ENCODE results near the gene XPR1. TPM values are rescaled to one million over a fixed set of nuclear protein-coding genes. Genes with fewer than 3 reads are reported as not detected.
A peak's percentile ranks its signal among the peaks of the same experiment; 100 is the strongest.

The XPR1 gene
- total RNA-seq, 1 donor from 2014 or later, result 21.4 TPM

DNA sequence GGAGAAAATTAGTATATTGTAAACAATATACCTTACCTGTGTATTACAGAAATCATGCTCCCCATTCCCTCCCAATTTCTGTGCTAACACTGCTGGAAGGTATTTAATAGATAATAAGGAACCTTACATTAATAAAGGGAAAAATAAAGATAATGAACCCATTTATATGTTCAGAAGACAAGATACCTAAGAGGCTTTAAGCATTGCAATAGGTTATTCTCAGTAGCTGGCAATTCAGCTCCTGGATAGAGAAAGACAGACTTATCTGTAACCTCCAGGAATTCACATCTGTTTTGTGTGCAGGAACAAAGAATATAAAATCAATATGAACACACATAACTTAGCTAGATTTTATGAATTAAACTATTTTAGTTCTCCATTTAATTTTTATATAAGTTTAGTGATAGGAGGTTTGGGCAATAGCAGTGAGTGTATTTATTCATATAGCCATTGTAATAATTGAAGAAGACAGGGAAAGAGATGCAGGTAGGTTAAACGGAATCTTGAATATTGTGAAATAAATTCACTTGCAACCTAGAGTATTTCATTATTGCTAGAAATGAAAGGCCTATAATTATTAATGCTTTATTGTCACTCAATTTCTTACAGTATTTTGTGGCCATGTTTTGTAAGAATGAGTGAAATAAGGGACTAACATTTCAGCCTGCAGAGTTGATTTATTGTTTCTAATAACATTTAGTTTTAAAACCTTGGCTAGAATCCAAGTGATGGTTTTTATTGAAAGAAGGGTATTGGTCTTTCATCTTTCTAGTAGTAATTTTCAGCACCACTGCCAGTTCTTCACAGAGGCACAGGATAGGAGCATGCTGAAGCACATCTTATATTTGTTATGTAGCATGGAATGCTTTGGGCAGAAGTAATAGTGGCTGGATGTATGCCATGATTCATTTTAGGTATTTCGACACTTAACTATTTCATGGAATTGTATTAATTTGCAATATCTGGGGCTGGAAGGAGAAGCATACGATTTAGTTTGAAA lies 1.5 kb downstream of the XPR1 start:
- TF ChIP-seq, protein P1, sequence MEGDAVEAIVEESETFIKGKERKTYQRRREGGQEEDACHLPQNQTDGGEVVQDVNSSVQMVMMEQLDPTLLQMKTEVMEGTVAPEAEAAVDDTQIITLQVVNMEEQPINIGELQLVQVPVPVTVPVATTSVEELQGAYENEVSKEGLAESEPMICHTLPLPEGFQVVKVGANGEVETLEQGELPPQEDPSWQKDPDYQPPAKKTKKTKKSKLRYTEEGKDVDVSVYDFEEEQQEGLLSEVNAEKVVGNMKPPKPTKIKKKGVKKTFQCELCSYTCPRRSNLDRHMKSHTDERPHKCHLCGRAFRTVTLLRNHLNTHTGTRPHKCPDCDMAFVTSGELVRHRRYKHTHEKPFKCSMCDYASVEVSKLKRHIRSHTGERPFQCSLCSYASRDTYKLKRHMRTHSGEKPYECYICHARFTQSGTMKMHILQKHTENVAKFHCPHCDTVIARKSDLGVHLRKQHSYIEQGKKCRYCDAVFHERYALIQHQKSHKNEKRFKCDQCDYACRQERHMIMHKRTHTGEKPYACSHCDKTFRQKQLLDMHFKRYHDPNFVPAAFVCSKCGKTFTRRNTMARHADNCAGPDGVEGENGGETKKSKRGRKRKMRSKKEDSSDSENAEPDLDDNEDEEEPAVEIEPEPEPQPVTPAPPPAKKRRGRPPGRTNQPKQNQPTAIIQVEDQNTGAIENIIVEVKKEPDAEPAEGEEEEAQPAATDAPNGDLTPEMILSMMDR (IDR thresholded peaks at IDR 0.05), result no peak
- Mint-ChIP-seq H3K27ac (ENCODE audit: unreplicated experiment) (no peak overlapping the region), H3K36me3 (ENCODE audit: unreplicated experiment) (no peaks in the 10 kb centered on the region), H3K27me3 (ENCODE audit: unreplicated experiment) (no peaks in the 10 kb centered on the region), H3K9me3 (ENCODE audit: unreplicated experiment) (no peaks in the 10 kb centered on the region), H3K4me1 (ENCODE audit: unreplicated experiment) (peaks cover 3% of the 10 kb centered on the region), H3K4me3 (ENCODE audit: unreplicated experiment) (no peak overlapping the region)
- DNase-seq (ENCODE audit: extremely low spot score, unreplicated experiment), result no peak

DNA sequence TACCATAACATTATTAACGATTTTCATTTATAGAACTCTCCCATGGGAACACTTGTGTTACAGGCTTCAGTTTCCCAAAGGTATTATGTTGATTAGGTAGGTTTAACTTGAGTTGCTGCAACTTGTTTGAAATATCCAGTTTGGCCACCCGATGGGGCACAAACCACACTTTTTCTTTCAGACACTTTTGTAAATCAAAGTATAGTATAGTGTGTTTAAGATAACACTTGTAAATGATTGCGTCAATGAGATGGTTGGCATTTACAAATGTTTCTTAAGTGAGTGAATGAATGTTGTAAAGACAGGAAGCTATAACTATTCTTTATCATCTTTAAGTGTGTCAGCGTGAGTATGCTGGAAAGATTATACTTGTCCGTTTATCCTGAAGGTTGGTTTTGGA lies 4.3 kb downstream of the XPR1 start:
- Mint-ChIP-seq H3K36me3 (ENCODE audit: unreplicated experiment) (no peaks in the 10 kb centered on the region), H3K27me3 (ENCODE audit: unreplicated experiment) (no peaks in the 10 kb centered on the region), H3K27ac (ENCODE audit: unreplicated experiment) (no peak overlapping the region), H3K4me1 (ENCODE audit: unreplicated experiment) (peaks cover 3% of the 10 kb centered on the region), H3K4me3 (ENCODE audit: unreplicated experiment) (no peak overlapping the region), H3K9me3 (ENCODE audit: unreplicated experiment) (no peaks in the 10 kb centered on the region)
- no peak for DNase-seq (ENCODE audit: extremely low spot score, unreplicated experiment)
- TF ChIP-seq, protein P1 (IDR thresholded peaks at IDR 0.05), result peak; percentile 36

DNA sequence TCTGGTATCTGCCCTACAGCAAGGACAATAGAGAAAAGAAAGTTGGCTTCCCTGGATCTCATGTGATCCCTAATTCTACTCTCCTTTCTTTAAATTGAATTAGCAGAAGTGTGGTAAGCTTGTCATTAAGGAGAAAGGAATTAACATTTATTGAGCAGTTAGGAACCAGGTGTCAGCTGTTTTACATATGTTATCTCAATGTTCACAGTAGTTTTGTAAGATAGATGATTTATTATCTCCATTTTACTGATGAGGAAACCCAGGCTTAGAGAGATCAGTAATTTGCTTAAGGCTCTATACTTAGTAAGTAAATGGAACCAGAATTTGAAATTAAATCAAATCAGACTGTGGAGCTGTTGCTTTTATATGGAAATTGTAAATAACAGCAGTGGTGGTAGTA lies 8.0 kb downstream of the XPR1 start:
- Mint-ChIP-seq H3K4me3 (ENCODE audit: unreplicated experiment) (no peak overlapping the region), H3K4me1 (ENCODE audit: unreplicated experiment) (peaks cover 8% of the 10 kb centered on the region), H3K27ac (ENCODE audit: unreplicated experiment) (no peak overlapping the region), H3K9me3 (ENCODE audit: unreplicated experiment) (no peaks in the 10 kb centered on the region), H3K27me3 (ENCODE audit: unreplicated experiment) (no peaks in the 10 kb centered on the region), H3K36me3 (ENCODE audit: unreplicated experiment) (no peaks in the 10 kb centered on the region)
- TF ChIP-seq, protein P1 (IDR thresholded peaks at IDR 0.05), result no peak
- DNase-seq (ENCODE audit: extremely low spot score, unreplicated experiment), result no peak

DNA sequence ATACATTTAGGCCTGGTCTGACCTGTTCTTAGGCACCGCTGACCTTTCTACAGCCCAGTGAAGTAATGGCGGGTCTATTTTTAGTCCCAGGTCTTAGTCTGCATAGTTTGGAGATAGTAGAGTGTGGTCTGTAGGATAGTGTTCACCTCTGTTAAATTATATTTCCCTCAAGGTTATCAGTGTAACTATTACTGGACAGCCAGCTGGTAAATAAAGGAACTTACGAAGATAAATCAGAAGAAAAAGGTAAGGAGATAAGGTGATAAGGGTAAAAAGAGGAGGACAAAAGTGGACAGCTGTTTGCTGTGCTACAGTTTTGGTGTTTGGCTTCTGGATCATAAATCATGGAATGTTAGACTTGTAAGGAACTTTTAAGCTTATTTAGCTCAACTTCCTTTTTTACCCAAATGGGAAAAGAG lies 8.7 kb downstream of the XPR1 start:
- H3K27ac Mint-ChIP-seq (ENCODE audit: unreplicated experiment), result no peak overlapping the region
- H3K4me1 Mint-ChIP-seq (ENCODE audit: unreplicated experiment), result peaks cover 8% of the 10 kb centered on the region
- no peaks in the 10 kb centered on the region for H3K27me3 Mint-ChIP-seq (ENCODE audit: unreplicated experiment)

DNA sequence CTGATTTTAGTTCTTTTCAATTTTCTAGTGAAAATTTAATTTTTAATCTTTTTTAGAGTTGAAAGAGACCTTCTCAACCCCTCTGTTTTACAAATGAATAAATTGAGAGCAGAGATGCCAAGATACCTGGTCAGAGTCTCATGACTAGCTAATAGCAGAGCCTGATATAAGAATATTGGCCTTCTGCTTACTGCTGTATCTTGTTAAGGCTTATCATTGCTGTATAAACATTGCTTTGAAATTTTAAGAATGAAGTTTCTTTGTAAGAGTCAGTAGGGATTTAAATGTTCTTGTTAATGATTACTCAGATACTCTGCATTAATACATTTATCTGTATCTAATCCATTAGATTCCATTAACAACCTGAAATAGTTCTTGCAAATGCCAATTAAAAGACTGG lies 9.8 kb downstream of the XPR1 start:
- Mint-ChIP-seq H3K27me3 (ENCODE audit: unreplicated experiment) (no peaks in the 10 kb centered on the region), H3K9me3 (ENCODE audit: unreplicated experiment) (no peaks in the 10 kb centered on the region), H3K36me3 (ENCODE audit: unreplicated experiment) (no peaks in the 10 kb centered on the region), H3K4me3 (ENCODE audit: unreplicated experiment) (no peak overlapping the region), H3K27ac (ENCODE audit: unreplicated experiment) (no peak overlapping the region), H3K4me1 (ENCODE audit: unreplicated experiment) (peaks cover 7% of the 10 kb centered on the region)
- no peak for DNase-seq (ENCODE audit: extremely low spot score, unreplicated experiment)
- TF ChIP-seq, protein P1 (IDR thresholded peaks at IDR 0.05), result no peak

More for the DNA sequence above, 8.7 kb downstream of the XPR1 start:
- no peak for DNase-seq (ENCODE audit: extremely low spot score, unreplicated experiment)
- TF ChIP-seq, protein P1 (IDR thresholded peaks at IDR 0.05), result no peak
- Mint-ChIP-seq H3K4me3 (ENCODE audit: unreplicated experiment) (no peak overlapping the region), H3K9me3 (ENCODE audit: unreplicated experiment) (no peaks in the 10 kb centered on the region), H3K36me3 (ENCODE audit: unreplicated experiment) (no peaks in the 10 kb centered on the region)
